Measurements from ENCODE around the gene MTERF4. TPM values are rescaled to one million over a fixed set of nuclear protein-coding genes. Genes with fewer than 3 reads are reported as not detected.

The MTERF4 gene
- total RNA-seq, 1 donor from 2014 or later: 15.4 TPM

GRCh38 chr2:241052677-241053360 lies 49.3 kb downstream of the MTERF4 start:
- DNase-seq (ENCODE audit: low spot score) (no peak), ATAC-seq (no peak)

- no peak for ATAC-seq
- DNase-seq (ENCODE audit: low spot score): no peak
These were observed 50.3 kb downstream of the MTERF4 start for GRCh38 chr2:241051578-241052487.

GRCh38 chr2:241050624-241051577 lies 51.2 kb downstream of the MTERF4 start:
- DNase-seq (ENCODE audit: low spot score) (no peak), ATAC-seq (no peak)

- no peak for ATAC-seq
- no peak for DNase-seq (ENCODE audit: low spot score)
These were observed 52.1 kb downstream of the MTERF4 start for GRCh38 chr2:241049739-241050623.

GRCh38 chr2:241048949-241049343 lies 53.1 kb downstream of the MTERF4 start:
- ATAC-seq (no peak), DNase-seq (ENCODE audit: low spot score) (no peak)

- DNase-seq (ENCODE audit: low spot score) (no peak), ATAC-seq (no peak)
These were observed 53.7 kb downstream of the MTERF4 start for GRCh38 chr2:241048149-241048948.

GRCh38 chr2:241047253-241048010 lies 54.7 kb downstream of the MTERF4 start:
- ATAC-seq (no peak), DNase-seq (ENCODE audit: low spot score) (no peak)

Other genes starting within 250 kb of the MTERF4 start
- gene AGXT, start 233.5 kb downstream of the MTERF4 start, total RNA-seq: 1,805 TPM
- 19.3 TPM for gene MAB21L4, start 206.1 kb downstream of the MTERF4 start, total RNA-seq
- 0.05 TPM for gene CROCC2, start 196.0 kb downstream of the MTERF4 start, total RNA-seq
- gene SNED1, start 103.7 kb downstream of the MTERF4 start, total RNA-seq: 34.9 TPM
- 5.0 TPM for gene PASK, start 47.2 kb upstream of the MTERF4 start, total RNA-seq
- gene PPP1R7, start 48.2 kb upstream of the MTERF4 start, total RNA-seq: 25.6 TPM
- gene ANO7, start 86.4 kb upstream of the MTERF4 start, total RNA-seq: 1.3 TPM
- gene HDLBP, start 213.4 kb upstream of the MTERF4 start, total RNA-seq: 490 TPM
- gene SEPTIN2, start 213.6 kb upstream of the MTERF4 start, total RNA-seq: 74.5 TPM

Measured in left lobe of liver (tissue), 2 donors.